BE2C (cell line): ENCODE measurements around the gene NRF1.

Experiments
- DNase-seq: peaks from one replicate; pipeline ENCODE4 v3.0.0-alpha.2; 2020
- H3K27me3 ChIP-seq: fragments of 250-450 bp; sonication (Bioruptor Pico); 2 replicates; pipeline ENCODE4 v1.5.1; 2020; ENCODE audit warnings: mild to moderate bottlenecking
- H3K36me3 ChIP-seq: fragments of 250-450 bp; sonication (Bioruptor Pico); 2 replicates; pipeline ENCODE4 v1.5.1; 2020; ENCODE audit warnings: mild to moderate bottlenecking
- H3K4me1 ChIP-seq: fragments of 250-450 bp; sonication (Bioruptor Pico); 2 replicates; pipeline ENCODE4 v1.5.1; 2020
- H3K4me3 ChIP-seq: 2 replicates; pipeline ENCODE4 v1.5.1; 2011; ENCODE audit warnings: low read depth, low read length
- H3K9me3 ChIP-seq: fragments of 250-450 bp; sonication (Bioruptor Pico); 2 replicates; pipeline ENCODE4 v1.5.1; 2020
- TF ChIP-seq, protein P1 (sequence below): IDR thresholded peaks from 2 replicates; pipeline ENCODE4 v1.5.1; 2012; ENCODE audit warnings: mild to moderate bottlenecking, low read depth, low read length

Gene NRF1

DNA sequence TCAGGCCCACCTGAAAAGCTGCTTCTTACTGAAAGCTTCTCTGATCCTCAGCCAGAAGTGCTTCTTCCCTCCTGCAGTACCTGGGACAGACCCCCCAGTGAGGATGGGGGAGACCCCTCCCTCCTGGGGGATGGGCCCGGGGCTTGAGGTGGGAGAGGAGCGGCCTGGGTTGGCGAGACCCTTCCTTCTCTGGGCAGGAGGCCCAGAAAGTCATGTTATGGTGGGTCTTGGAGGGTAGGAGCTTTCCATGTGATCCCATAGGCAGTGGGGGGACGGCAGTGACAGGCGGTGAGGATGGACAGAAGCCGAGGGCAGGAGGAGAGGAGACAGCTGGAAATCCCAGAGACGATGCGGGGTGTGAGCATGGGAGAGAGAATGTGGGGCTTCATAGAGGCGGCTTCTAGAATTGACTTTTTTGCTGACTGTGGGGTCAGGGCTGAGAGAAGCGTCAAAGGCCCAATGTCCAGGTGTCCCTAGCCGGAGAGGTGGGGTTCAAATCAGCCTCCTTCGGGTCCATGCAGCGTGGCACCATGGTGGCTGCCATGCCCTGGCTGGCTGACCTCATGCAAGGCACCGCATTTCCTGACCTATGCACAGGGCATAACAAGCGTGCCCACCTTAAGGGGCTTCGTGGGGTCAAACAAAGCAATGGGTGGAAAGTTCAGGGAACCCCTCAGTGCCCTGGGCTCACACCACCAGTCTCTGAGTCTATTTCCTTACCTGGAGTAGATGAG lies 187.3 kb downstream of the NRF1 start:
- Histone ChIP-seq H3K27me3 (no peaks in the 10 kb centered on the region), H3K4me1 (no peaks in the 10 kb centered on the region)
- TF ChIP-seq, protein P1, sequence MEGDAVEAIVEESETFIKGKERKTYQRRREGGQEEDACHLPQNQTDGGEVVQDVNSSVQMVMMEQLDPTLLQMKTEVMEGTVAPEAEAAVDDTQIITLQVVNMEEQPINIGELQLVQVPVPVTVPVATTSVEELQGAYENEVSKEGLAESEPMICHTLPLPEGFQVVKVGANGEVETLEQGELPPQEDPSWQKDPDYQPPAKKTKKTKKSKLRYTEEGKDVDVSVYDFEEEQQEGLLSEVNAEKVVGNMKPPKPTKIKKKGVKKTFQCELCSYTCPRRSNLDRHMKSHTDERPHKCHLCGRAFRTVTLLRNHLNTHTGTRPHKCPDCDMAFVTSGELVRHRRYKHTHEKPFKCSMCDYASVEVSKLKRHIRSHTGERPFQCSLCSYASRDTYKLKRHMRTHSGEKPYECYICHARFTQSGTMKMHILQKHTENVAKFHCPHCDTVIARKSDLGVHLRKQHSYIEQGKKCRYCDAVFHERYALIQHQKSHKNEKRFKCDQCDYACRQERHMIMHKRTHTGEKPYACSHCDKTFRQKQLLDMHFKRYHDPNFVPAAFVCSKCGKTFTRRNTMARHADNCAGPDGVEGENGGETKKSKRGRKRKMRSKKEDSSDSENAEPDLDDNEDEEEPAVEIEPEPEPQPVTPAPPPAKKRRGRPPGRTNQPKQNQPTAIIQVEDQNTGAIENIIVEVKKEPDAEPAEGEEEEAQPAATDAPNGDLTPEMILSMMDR, result no peak

GRCh38 chr7:129799350-129799955 lies 187.9 kb downstream of the NRF1 start:
- TF ChIP-seq, protein P1, result no peak
- H3K9me3 ChIP-seq, result no peaks in the 10 kb centered on the region
- DNase-seq, result no peak
- no peaks in the 10 kb centered on the region for H3K4me1 ChIP-seq
- H3K4me3 ChIP-seq, result no peak overlapping the region
- H3K36me3 ChIP-seq, result no peaks in the 10 kb centered on the region
- H3K27me3 ChIP-seq, result no peaks in the 10 kb centered on the region

More for the DNA sequence above, 187.3 kb downstream of the NRF1 start:
- Histone ChIP-seq H3K36me3 (no peaks in the 10 kb centered on the region), H3K4me3 (no peak overlapping the region), H3K9me3 (no peaks in the 10 kb centered on the region)
- no peak for DNase-seq

DNA sequence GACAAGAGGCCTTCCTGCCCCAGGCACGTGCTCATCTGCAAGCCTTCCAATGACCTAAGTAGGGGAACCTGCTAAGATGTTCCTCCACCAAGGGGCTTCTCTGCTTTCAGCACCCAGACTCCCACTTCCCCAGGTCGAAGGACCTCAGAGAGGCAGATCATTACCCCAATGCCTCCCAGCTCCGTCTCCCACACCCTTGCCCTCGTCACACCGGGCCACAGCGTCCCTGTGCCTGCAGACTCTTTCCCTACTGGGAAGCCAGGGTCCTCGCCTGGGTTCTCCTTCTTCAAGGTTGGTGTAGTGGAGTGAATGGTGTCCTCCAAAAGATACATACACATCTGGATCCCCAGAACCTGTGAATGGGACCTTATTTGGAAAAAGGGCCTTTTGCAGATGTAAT lies 189.4 kb downstream of the NRF1 start:
- H3K4me1 ChIP-seq, result peaks cover 10% of the 10 kb centered on the region
- H3K9me3 ChIP-seq, result no peaks in the 10 kb centered on the region
- H3K27me3 ChIP-seq, result no peaks in the 10 kb centered on the region
- DNase-seq, result no peak
- TF ChIP-seq, protein P1, result no peak
- H3K4me3 ChIP-seq, result no peak overlapping the region
- H3K36me3 ChIP-seq, result no peaks in the 10 kb centered on the region

- TF ChIP-seq, protein P1, result no peak
Observed at GRCh38 chr7:129801882-129802281, 190.4 kb downstream of the NRF1 start.

GRCh38 chr7:129803546-129804081 lies 192.1 kb downstream of the NRF1 start:
- Histone ChIP-seq H3K4me3 (no peak overlapping the region), H3K9me3 (no peaks in the 10 kb centered on the region), H3K4me1 (peaks cover 10% of the 10 kb centered on the region), H3K36me3 (no peaks in the 10 kb centered on the region), H3K27me3 (no peaks in the 10 kb centered on the region)
- TF ChIP-seq, protein P1, result no peak
- DNase-seq, result no peak

More at GRCh38 chr7:129801882-129802281, 190.4 kb downstream of the NRF1 start:
- Histone ChIP-seq H3K36me3 (no peaks in the 10 kb centered on the region), H3K9me3 (no peaks in the 10 kb centered on the region), H3K27me3 (no peaks in the 10 kb centered on the region), H3K4me3 (no peak overlapping the region), H3K4me1 (peaks cover 10% of the 10 kb centered on the region)
- DNase-seq, result no peak
